ENCODE measurements around the gene NUTM1.

- TF ChIP-seq CTCF (IDR thresholded peaks at IDR 0.05) (peak; percentile 95 to 98 (median 98)), POLR2A (IDR thresholded peaks at IDR 0.05) (peak in 2 of 4 donors; percentile 67 to 68)
Observed at GRCh38 chr15:34342737-34343575, at the start of gene NUTM1, which contains the start of gene NOP10.
